ENCODE measurements around the gene TAP2. TPM values are rescaled to one million over a fixed set of nuclear protein-coding genes. Genes with fewer than 3 reads are reported as not detected.

TAP2 gene
- total and polyA plus RNA-seq, 2 of the 13 experiments (the other 11 are each of a cell fraction or from before 2014, with no cell fraction given), result 10.3 to 17.6 TPM

DNA sequence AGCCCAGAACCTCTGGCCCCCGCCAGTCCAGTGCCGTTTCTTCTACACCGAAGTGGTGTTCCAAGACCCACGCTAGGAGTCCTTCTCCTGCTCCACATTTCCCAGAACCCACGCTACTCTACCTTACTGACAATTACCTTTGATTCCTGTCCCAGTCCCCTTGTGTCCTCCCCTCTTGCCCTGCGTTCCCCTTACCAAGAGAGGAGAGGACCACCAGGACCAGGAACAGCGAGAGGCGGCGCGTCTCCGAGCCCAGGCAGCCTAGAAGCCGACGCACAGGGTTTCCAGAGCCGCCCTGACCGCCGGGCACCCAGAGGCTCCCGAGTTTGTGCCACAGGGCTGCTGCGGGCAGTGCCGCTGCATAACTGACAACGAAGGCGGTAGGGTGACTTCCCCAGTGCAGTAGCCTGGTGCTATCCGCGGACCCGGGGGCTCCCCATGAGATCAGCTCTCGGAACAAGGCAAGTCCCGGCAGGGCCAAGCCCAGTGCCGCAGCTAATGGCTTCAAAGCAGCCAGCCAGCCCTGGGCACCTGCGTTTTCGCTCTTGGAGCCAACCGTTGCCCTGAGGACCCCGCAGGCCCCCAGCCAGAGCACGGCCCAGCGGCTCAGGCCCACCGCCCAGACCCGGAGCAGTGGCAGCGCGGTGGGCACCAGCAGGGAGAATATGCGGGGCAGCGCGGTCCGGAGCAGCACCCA lies 14.5 kb upstream of the TAP2 start (continued):
- peak; percentile 74; the same call in 1 of the 2 replicates for TF ChIP-seq ZMAT3 (CRISPR knock-in tag; conservative IDR thresholded peaks at IDR 0.05)
- no peak for TF ChIP-seq FOXO1 (CRISPR knock-in tag; IDR thresholded peaks at IDR 0.05)
- TF ChIP-seq ARNTL (CRISPR knock-in tag; IDR thresholded peaks at IDR 0.05), result 0 out of 2 replicates have a peak, but pooled peaks have one; percentile 17
- no peak for TF ChIP-seq ZNF101 (CRISPR knock-in tag; IDR thresholded peaks at IDR 0.05; ENCODE audit: borderline replicate concordance, low read depth)
- TF ChIP-seq, protein P1, sequence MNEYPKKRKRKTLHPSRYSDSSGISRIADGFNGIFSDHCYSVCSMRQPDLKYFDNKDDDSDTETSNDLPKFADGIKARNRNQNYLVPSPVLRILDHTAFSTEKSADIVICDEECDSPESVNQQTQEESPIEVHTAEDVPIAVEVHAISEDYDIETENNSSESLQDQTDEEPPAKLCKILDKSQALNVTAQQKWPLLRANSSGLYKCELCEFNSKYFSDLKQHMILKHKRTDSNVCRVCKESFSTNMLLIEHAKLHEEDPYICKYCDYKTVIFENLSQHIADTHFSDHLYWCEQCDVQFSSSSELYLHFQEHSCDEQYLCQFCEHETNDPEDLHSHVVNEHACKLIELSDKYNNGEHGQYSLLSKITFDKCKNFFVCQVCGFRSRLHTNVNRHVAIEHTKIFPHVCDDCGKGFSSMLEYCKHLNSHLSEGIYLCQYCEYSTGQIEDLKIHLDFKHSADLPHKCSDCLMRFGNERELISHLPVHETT (CRISPR knock-in tag; conservative IDR thresholded peaks at IDR 0.05), result 0 out of 2 replicates have a peak, but pooled peaks have one; percentile 8
- no peak for TF ChIP-seq HES4 (CRISPR knock-in tag; IDR thresholded peaks at IDR 0.05; ENCODE audit: borderline replicate concordance)
- 0 out of 2 replicates have a peak, but pooled peaks have one; percentile 6 for TF ChIP-seq NAIF1 (CRISPR knock-in tag; IDR thresholded peaks at IDR 0.05; ENCODE audit: borderline replicate concordance)
- TF ChIP-seq, protein P2, sequence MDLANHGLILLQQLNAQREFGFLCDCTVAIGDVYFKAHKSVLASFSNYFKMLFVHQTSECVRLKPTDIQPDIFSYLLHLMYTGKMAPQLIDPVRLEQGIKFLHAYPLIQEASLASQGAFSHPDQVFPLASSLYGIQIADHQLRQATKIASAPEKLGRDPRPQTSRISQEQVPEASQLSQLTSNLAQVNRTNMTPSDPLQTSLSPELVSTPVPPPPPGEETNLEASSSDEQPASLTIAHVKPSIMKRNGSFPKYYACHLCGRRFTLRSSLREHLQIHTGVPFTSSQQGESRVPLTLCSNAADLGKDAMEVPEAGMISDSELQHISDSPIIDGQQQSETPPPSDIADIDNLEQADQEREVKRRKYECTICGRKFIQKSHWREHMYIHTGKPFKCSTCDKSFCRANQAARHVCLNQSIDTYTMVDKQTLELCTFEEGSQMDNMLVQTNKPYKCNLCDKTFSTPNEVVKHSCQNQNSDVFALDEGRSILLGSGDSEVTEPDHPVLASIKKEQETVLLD (CRISPR knock-in tag; IDR thresholded peaks at IDR 0.05; ENCODE audit: low read depth), result no peak
- TF ChIP-seq ZNF484 (CRISPR knock-in tag; IDR thresholded peaks at IDR 0.05; ENCODE audit: borderline replicate concordance, low read depth), result no peak
- TF ChIP-seq CREM (IDR thresholded peaks at IDR 0.05), result no peak
- TF ChIP-seq CREM (CRISPR knock-in tag; IDR thresholded peaks at IDR 0.05), result no peak
- no peak; the same call in 1 of the 2 replicates for TF ChIP-seq KDM5B (CRISPR knock-in tag; IDR thresholded peaks at IDR 0.05; ENCODE audit: borderline replicate concordance)
- no peak for TF ChIP-seq ZBTB8A (CRISPR knock-in tag; IDR thresholded peaks at IDR 0.05; ENCODE audit: borderline replicate concordance, low read depth)
- no peak for TF ChIP-seq ADNP (CRISPR knock-in tag; IDR thresholded peaks at IDR 0.05)
- TF ChIP-seq, protein P3, sequence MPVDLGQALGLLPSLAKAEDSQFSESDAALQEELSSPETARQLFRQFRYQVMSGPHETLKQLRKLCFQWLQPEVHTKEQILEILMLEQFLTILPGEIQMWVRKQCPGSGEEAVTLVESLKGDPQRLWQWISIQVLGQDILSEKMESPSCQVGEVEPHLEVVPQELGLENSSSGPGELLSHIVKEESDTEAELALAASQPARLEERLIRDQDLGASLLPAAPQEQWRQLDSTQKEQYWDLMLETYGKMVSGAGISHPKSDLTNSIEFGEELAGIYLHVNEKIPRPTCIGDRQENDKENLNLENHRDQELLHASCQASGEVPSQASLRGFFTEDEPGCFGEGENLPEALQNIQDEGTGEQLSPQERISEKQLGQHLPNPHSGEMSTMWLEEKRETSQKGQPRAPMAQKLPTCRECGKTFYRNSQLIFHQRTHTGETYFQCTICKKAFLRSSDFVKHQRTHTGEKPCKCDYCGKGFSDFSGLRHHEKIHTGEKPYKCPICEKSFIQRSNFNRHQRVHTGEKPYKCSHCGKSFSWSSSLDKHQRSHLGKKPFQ (CRISPR knock-in tag; IDR thresholded peaks at IDR 0.05; ENCODE audit: insufficient replicate concordance), result no peak
- 0 out of 2 replicates have a peak, but pooled peaks have one; percentile 1 for TF ChIP-seq ZNF232 (CRISPR knock-in tag; IDR thresholded peaks at IDR 0.05; ENCODE audit: borderline replicate concordance)
- TF ChIP-seq KDM6A (CRISPR knock-in tag; IDR thresholded peaks at IDR 0.05; ENCODE audit: low read depth), result no peak
- no peak; the same call in 1 of the 2 replicates for TF ChIP-seq GLI4 (CRISPR knock-in tag; IDR thresholded peaks at IDR 0.05; ENCODE audit: borderline replicate concordance)
- no peak for TF ChIP-seq RBM22 (optimal IDR thresholded peaks at IDR 0.05; ENCODE audit: low read length)
- TF ChIP-seq, protein P4, sequence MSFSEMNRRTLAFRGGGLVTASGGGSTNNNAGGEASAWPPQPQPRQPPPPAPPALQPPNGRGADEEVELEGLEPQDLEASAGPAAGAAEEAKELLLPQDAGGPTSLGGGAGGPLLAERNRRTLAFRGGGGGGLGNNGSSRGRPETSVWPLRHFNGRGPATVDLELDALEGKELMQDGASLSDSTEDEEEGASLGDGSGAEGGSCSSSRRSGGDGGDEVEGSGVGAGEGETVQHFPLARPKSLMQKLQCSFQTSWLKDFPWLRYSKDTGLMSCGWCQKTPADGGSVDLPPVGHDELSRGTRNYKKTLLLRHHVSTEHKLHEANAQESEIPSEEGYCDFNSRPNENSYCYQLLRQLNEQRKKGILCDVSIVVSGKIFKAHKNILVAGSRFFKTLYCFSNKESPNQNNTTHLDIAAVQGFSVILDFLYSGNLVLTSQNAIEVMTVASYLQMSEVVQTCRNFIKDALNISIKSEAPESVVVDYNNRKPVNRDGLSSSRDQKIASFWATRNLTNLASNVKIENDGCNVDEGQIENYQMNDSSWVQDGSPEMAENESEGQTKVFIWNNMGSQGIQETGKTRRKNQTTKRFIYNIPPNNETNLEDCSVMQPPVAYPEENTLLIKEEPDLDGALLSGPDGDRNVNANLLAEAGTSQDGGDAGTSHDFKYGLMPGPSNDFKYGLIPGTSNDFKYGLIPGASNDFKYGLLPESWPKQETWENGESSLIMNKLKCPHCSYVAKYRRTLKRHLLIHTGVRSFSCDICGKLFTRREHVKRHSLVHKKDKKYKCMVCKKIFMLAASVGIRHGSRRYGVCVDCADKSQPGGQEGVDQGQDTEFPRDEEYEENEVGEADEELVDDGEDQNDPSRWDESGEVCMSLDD (CRISPR knock-in tag; IDR thresholded peaks at IDR 0.05; ENCODE audit: borderline replicate concordance), result no peak
- TF ChIP-seq, protein P5, sequence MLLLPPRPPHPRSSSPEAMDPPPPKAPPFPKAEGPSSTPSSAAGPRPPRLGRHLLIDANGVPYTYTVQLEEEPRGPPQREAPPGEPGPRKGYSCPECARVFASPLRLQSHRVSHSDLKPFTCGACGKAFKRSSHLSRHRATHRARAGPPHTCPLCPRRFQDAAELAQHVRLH (CRISPR knock-in tag; IDR thresholded peaks at IDR 0.05; ENCODE audit: borderline replicate concordance, low read depth), result no peak
- no peak for TF ChIP-seq ZFP36L2 (CRISPR knock-in tag; IDR thresholded peaks at IDR 0.05)
